NCI-H510A (cell line): Measurements from ENCODE around the gene PROK2.
A peak's percentile ranks its signal among the peaks of the same experiment; 100 is the strongest.

Experiments used
- DNase-seq: peaks from one replicate; lab custom pipeline; 2025; lab: John Stamatoyannopoulos, UW

The PROK2 gene

DNA sequence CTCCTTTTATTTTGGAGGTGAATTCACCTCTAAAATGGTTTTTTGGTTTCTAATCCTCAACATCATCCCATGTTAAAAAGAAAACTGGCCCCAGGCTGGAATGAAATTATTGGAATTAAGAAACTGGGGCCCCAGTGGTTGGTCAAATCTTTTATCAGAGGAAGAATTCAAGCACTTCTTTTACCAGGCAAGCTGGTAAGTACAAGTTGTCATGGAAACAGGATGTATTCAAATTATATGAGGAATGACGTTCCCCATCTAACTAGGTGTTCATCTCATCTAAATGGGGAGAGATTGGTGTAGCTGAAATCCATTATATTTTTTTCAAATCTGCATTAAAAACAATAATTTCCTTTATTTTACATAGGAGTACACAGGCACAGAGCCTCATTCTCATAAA, 50.1 kb downstream of the PROK2 start:
- DNase-seq: no peak

DNA sequence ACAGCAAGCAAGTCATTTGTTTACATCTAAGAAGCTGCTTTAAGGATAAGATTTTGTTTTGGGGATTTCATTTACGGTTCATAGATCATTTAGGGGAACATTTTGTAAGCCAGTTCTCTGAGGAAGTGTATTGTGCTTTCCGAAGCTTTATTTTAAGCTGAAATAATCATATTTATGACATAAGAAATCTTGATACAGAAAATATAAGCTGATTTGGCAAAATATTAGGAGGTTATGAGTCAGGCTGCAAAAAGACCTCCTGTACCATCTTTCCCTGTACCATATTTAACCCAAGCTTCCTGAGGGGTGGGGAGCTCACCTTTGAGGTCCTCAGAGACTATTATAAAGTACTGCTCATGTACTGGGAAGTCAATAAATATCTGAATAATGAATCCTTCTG, 51.6 kb downstream of the PROK2 start:
- DNase-seq: no peak

DNA sequence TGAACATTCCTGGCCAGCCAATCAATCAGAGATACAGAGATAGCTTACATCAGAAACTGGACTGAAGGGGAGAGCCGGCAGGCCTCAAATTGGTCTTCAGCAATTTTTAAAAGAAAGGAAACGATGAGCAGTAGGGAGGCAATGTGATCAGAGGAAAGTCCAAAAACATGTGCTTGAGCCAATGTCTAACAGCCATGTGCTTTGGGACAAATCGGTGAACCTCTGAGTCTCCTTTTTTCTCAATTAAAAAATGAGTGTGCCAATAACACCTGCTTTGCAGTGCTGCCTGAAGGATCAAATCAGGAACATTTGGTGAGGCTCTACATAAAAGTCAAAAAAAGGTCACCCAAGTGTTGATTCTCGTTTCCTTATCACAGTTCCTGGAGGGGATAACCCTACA, 52.3 kb downstream of the PROK2 start:
- DNase-seq: no peak

DNA sequence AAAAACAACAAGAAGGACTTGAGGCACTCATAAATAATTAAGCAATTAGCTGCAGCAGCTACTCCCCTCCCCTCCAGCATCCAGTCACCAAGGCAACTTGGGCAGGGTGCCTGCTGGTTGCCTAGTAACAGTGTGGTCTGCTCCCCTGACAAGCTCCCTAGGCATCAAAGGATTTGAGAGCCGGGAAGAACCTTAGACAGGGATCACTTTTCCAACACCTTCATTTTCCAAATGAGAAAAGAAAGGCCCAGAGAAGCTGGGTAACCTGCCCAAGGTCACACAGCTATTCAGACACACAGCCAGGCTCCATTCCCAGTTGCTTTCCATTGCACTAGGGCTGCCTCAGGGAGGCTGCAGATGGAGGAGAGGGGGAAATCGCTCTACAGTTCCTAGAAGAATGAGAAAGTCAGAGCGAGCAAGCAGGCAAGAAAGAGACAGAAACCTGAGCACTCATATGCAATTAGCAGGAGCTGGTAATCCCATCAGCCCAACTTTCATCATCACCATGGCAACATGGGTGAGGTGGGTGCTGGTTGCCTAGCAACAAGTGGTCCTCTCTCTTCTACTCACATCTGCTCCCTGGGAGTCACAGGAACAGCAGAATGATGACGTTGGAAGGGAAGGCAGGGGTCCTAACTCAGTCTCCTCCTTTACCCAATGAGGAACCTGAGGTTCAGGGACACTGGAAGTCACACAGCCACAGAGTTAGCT, 56.2 kb downstream of the PROK2 start:
- no peak for DNase-seq

DNA sequence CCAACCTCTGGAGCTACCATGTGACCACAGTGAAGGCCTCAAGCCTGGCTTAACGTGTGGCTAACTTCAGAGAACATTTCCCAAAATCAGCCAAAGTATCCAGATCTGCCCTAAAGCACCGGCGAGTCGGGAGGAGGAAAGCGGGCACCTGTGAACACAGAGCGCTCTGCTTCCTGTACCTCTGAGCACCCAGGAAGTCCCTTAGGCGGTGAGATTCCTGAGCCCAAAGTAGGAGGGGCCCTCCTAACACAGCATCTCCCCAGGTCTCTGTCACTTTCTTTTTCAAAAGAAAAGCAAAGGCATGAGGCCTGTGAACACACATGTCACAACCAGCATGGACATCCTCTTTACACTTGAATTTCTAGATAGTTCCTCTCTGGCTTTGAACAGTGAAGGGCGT, 58.8 kb downstream of the PROK2 start:
- DNase-seq: no peak

DNA sequence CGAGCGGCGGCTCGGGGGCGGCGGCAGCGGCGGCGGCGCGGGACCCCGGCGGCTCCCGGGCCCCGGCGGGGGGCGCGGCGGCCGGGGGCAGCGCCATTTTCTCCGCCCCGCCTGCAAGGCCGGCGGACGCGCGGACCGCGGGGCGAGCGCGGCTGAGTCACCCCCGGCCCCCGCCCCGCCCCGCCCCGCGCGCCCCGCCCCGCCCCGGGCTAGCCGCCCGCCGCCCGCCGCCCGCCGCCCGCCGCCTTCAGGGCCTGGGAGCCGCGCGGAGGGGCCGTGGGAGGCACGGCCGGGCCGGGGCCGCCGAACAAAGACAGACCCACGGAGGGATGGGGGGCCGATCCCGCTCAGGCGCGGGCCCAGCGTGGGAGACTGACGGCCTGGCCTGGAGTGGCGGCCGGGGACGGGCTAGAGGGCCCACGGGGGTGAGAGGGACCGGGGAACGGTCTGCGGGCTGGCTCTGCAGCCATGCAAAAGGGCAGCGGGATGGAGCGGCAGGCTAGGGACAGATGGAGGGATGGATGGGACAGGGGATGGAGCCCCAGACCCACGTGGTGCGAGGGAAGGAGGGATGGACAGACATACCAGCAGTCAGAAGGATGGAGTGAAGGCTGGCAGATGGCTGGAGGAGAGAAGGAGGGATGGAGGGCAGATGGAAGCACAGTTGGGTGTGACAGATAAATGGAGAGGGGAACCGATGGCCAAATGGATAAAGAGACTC, 59.5 kb downstream of the PROK2 start, which contains the start of gene EIF4E3:
Gene EIF4E3, minus strand, starts transcription at position 132 of the 721 bp plus-strand sequence. Its CDS starts 35 bp downstream, at position 97.
- no peak for DNase-seq

DNA sequence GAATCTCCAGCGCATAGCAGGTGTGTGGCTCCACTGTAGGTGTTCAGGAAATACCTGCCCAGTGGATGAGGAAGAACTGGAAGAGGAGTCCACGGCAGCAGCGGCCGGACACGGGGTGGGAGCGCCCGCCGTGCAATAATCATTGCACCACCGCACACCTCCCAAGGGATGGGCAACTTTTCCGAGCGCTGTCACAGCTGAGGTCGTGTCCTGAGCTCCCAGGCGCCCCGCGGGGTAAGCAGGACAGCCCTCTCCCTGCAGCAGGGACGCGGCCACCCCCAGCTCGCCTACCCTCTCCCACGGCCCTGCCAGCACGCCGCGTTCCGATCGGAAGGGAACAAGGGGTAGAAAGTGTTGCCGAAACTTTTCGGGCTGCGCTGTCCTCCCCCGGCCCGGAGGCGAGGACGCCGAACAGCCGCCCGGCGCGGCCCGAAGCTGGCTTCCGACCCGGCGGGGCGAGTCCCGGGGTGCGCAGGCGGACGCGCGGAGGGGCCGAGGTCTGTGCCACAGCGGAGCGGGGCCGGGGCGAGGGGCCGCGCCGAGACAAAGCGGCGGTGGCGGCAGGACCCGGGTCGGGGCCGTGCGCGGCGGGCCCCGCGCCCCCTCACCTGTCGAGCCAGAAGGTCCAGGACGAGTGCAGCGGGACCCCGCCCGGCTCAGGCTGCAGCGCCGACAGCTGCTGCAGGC, 60.2 kb downstream of the PROK2 start:
- DNase-seq: peak; percentile 29

DNA sequence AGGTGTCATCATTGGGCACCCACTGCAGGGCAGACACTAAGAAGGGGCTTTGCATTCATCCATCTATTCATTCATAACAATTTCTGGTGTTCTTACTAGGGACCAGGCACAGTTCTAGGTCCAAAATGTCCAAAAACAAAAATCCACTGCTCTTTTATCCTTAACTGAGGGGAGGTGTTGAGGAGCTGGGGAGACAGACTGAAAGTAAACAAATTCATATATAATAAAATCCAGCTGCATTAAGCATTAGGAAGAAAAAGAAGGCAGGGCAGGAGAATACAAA, 60.8 kb downstream of the PROK2 start:
- no peak for DNase-seq

DNA sequence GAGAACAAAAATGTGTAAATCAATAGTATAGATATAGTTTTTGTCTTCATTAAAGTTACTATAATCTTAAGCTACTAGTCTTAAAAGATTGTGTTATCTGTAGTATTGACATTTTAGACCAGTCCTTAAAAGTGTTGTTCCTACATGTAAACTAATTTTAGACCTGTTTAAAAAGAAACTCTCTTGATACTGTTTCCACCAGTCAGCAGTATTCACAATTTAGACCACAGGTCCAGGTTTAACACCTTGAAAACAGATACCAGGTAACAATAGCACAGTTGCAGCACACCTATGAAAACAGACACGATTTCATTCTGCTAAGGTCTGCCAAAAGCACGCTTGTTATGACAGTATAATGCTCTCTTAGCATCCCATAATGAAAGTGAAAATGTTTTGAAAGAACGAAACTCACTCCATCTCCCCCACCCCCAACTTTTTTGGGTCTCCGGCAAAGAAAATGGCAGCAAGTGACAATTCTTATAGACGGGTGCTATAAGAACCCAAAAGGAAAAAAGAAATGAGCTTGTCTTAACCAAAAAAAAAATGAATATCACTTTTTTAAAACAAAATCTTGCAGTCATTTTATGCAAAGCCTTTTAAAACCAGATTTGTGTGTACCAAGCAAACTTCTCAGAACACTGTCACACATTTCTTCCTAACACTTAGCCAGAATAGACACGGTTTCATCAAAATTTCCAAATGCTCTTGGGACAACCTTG, 61.3 kb downstream of the PROK2 start:
- no peak for DNase-seq

DNA sequence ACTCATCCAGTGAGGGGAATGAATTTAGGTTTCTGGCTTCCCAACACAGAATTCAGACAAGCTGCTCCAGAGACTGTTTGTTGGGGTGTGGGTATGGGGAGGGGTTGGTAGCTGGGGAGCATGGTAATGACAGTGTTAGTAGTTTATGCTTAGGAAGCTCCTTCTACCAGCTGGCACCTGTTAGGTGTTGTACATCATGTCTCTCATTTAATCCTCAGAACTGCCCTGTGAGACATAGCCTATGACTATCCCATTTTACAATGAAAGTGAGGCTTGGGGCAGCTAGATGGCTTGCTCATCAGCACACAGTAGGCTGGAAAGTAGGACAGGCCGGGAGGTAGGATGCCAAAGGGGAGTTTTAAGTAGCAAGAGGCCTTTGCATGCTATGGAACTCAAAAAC, 62.3 kb downstream of the PROK2 start:
- DNase-seq: no peak
